Neural progenitor cell (in vitro differentiated cells): Measurements from ENCODE around the gene ARL8A. TPM values are rescaled to one million over a fixed set of nuclear protein-coding genes. Genes with fewer than 3 reads are reported as not detected.
"Not testable (repeated sequence)": the region's sequence is repeated elsewhere in the genome, so short reads cannot be mapped to it uniquely, and the experiment has no call there.

Experiments
- DNase-seq: peaks from one replicate; pipeline ENCODE4 v3.0.0-alpha.2; 2016; ENCODE audit warnings: low spot score
- H2AFZ ChIP-seq: fragments of 200-600 bp; sonication (generic); replicated peaks from 2 replicates; pipeline ENCODE4 v1.6.1; 2016; ENCODE audit warnings: antibody characterized with exemption
- H3F3A ChIP-seq: fragments of 200-600 bp; sonication (generic); 2 replicates; pipeline ENCODE4 v1.6.1; 2016; ENCODE audit warnings: antibody characterized with exemption, low read depth
- H3K27ac ChIP-seq: fragments of 200-600 bp; sonication (generic); 2 replicates; pipeline ENCODE4 v1.5.1; 2016; ENCODE audit warnings: mild to moderate bottlenecking
- H3K27me3 ChIP-seq: fragments of 200-600 bp; sonication (generic); 2 replicates; pipeline ENCODE4 v1.6.1; 2016; ENCODE audit warnings: mild to moderate bottlenecking, moderate library complexity
- H3K36me3 ChIP-seq: fragments of 200-600 bp; sonication (generic); 2 replicates; pipeline ENCODE4 v1.5.1; 2016
- H3K4me1 ChIP-seq: fragments of 200-600 bp; sonication (generic); 2 replicates; pipeline ENCODE4 v1.6.1; 2016; ENCODE audit warnings: mixed run types
- H3K4me2 ChIP-seq: fragments of 200-600 bp; sonication (generic); 2 replicates; pipeline ENCODE4 v1.6.1; 2016
- H3K4me3 ChIP-seq: fragments of 200-600 bp; sonication (generic); 2 replicates; pipeline ENCODE4 v1.5.1; 2016
- H3K79me2 ChIP-seq: fragments of 200-600 bp; sonication (generic); 2 replicates; pipeline ENCODE4 v1.6.1; 2016; ENCODE audit warnings: low read depth
- H3K9ac ChIP-seq: fragments of 200-600 bp; sonication (generic); 2 replicates; pipeline ENCODE4 v1.6.1; 2016
- H3K9me3 ChIP-seq: fragments of 200-600 bp; sonication (generic); 2 replicates; pipeline ENCODE4 v1.5.1; 2016; ENCODE audit warnings: low read depth
- H4K20me1 ChIP-seq: fragments of 200-600 bp; sonication (generic); 2 replicates; pipeline ENCODE4 v1.6.1; 2016; ENCODE audit warnings: low read depth
- H3K27ac Mint-ChIP-seq: 3 replicates; pipeline ENCODE4 v1.8.0; 2021; ENCODE audit warnings: mixed read lengths
- H3K27me3 Mint-ChIP-seq: 2 replicates; pipeline ENCODE4 v1.8.0; 2022; ENCODE audit warnings: low read depth, mild to moderate bottlenecking, inconsistent platforms, moderate library complexity, mixed read lengths; ENCODE audit not compliant: insufficient read depth
- H3K36me3 Mint-ChIP-seq: 3 replicates; pipeline ENCODE4 v1.8.0; 2021; ENCODE audit warnings: mixed read lengths
- H3K4me1 Mint-ChIP-seq: 3 replicates; pipeline ENCODE4 v1.8.0; 2021; ENCODE audit warnings: mixed read lengths
- H3K4me3 Mint-ChIP-seq: 3 replicates; pipeline ENCODE4 v1.8.0; 2021; ENCODE audit warnings: mild to moderate bottlenecking, moderate library complexity, mixed read lengths
- H3K9me3 Mint-ChIP-seq: 3 replicates; pipeline ENCODE4 v1.8.0; 2020; ENCODE audit warnings: mixed read lengths
- CTCF ChIP-seq: fragments of 200-600 bp; sonication (generic); IDR thresholded peaks from 2 replicates; pipeline ENCODE4 v1.5.1; 2017; ENCODE audit warnings: antibody characterized with exemption, mild to moderate bottlenecking
- EZH2 ChIP-seq: fragments of 200-600 bp; sonication (generic); IDR thresholded peaks from 2 replicates; pipeline ENCODE4 v1.6.1; 2017; ENCODE audit warnings: antibody characterized with exemption, mild to moderate bottlenecking, moderate library complexity
- EZH2phosphoT487 ChIP-seq: fragments of 200-600 bp; sonication (generic); IDR thresholded peaks from 2 replicates; pipeline ENCODE4 v1.6.1; 2017; ENCODE audit warnings: antibody characterized with exemption
- total RNA-seq: library from RNA; depleted of rRNA; stranded (reverse); fragments of >200 nt; gene quantifications from 2 replicates; pipeline ENCODE4 v1.2.3, GENCODE V29; 2015; ENCODE audit warnings: low replicate concordance

The ARL8A gene
- total RNA-seq, 1 donor from 2014 or later, result 13.3 TPM

DNA sequence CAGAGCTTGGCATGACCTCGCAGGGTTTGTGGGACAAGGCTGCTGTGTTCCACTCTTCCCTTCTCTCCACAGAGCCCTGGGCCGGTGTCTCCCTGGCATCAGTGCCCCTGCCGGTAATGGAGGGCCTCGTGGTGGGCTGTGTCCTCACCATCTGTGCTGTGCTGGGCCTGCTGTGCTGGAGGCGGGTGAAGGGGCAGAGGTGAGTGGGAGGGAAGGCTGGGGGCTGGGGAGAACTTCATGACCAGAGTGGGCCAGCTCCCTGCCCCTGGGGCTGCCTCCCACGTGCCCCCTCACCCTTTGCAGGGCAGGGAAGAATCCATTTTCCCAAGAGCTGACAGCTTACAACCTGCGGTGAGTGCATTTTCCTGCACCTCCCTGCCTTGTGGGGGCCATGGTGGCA lies 37.0 kb upstream of the ARL8A start:
- H3K36me3 ChIP-seq, result no peaks in the 10 kb centered on the region
- Mint-ChIP-seq H3K27me3 (peaks cover 5% of the 10 kb centered on the region), H3K9me3 (no peaks in the 10 kb centered on the region), H3K27ac (no peak overlapping the region), H3K4me3 (no peak overlapping the region), H3K36me3 (no peaks in the 10 kb centered on the region), H3K4me1 (peaks cover 11% of the 10 kb centered on the region)
- H3K9ac ChIP-seq, result no peak overlapping the region
- no peak overlapping the region for H3K4me3 ChIP-seq
- no peak for DNase-seq
- H3K79me2 ChIP-seq, result no peaks in the 10 kb centered on the region
- no peaks in the 10 kb centered on the region for H3K9me3 ChIP-seq
- no peak overlapping the region for H3K27ac ChIP-seq
- no peak for TF ChIP-seq CTCF
- TF ChIP-seq EZH2, result no peak
- no peak for TF ChIP-seq EZH2phosphoT487
- H3K4me2 ChIP-seq, result no peak overlapping the region
- H3K4me1 ChIP-seq, result no peaks in the 10 kb centered on the region
- no peaks in the 10 kb centered on the region for H3F3A ChIP-seq
- no peaks in the 10 kb centered on the region for H4K20me1 ChIP-seq
- no peaks in the 10 kb centered on the region for H3K27me3 ChIP-seq
- H2AFZ ChIP-seq, result no peak overlapping the region

GRCh38 chr1:202180751-202181139 lies 36.2 kb upstream of the ARL8A start:
- H3K9me3 ChIP-seq, H3K4me2 ChIP-seq, H3K27ac ChIP-seq, H3K4me3 Mint-ChIP-seq, DNase-seq, H3K27me3 ChIP-seq, H3K36me3 ChIP-seq, H3K36me3 Mint-ChIP-seq, H3K9me3 Mint-ChIP-seq, H3K9ac ChIP-seq, H2AFZ ChIP-seq, H3F3A ChIP-seq, H4K20me1 ChIP-seq, H3K27me3 Mint-ChIP-seq, H3K79me2 ChIP-seq, H3K4me3 ChIP-seq, H3K27ac Mint-ChIP-seq, H3K4me1 ChIP-seq: not testable (repeated sequence)
- peaks cover 11% of the 10 kb centered on the region for H3K4me1 Mint-ChIP-seq

- no peaks in the 10 kb centered on the region for H4K20me1 ChIP-seq
- peaks cover 5% of the 10 kb centered on the region for H3K27me3 Mint-ChIP-seq
- H3K27ac ChIP-seq, result no peak overlapping the region
- no peak overlapping the region for H3K4me2 ChIP-seq
- no peak for TF ChIP-seq EZH2phosphoT487
- TF ChIP-seq EZH2, result no peak
- no peak for TF ChIP-seq CTCF
- no peak overlapping the region for H3K4me3 ChIP-seq
- H3K4me3 Mint-ChIP-seq, result no peak overlapping the region
- no peak overlapping the region for H3K27ac Mint-ChIP-seq
- no peaks in the 10 kb centered on the region for H3K27me3 ChIP-seq
- H3K36me3 ChIP-seq, result no peaks in the 10 kb centered on the region
- H3K9me3 Mint-ChIP-seq, result no peaks in the 10 kb centered on the region
- no peaks in the 10 kb centered on the region for H3K4me1 ChIP-seq
- no peaks in the 10 kb centered on the region for H3F3A ChIP-seq
- H3K36me3 Mint-ChIP-seq, result no peaks in the 10 kb centered on the region
- H3K79me2 ChIP-seq, result no peaks in the 10 kb centered on the region
- H3K9me3 ChIP-seq, result no peaks in the 10 kb centered on the region
- no peak overlapping the region for H3K9ac ChIP-seq
- no peak overlapping the region for H2AFZ ChIP-seq
- DNase-seq, result no peak
- peaks cover 11% of the 10 kb centered on the region for H3K4me1 Mint-ChIP-seq
These were observed 35.6 kb upstream of the ARL8A start for GRCh38 chr1:202179828-202180750.
